Thyroid gland (tissue), 4 donors: Measurements from ENCODE around the gene STAT2.

Experiments
- CTCF ChIP-seq, 6 experiments: fragments of 200-600 bp in 3 of 6; fragments of 450-650 bp in 3 of 6; sonication (generic) in 3 of 6; IDR thresholded peaks; one replicate each; pipeline ENCODE4 v1.5.1; 2016 to 2019; ENCODE audit warnings: antibody characterized with exemption in 6 of 6, mild to moderate bottlenecking in 2 of 6, inconsistent platforms in 1 of 6, moderate library complexity in 1 of 6
- POLR2A ChIP-seq, 2 donors: fragments of 450-650 bp; IDR thresholded peaks; one replicate each; pipeline ENCODE4 v1.6.1; 2017; ENCODE audit warnings: antibody characterized with exemption in 2 of 2, mild to moderate bottlenecking in 2 of 2, moderate library complexity in 1 of 2

- TF ChIP-seq CTCF (IDR thresholded peaks at IDR 0.05), result no peak
- no peak for TF ChIP-seq POLR2A (IDR thresholded peaks at IDR 0.05)
These were observed 32.4 kb upstream of the STAT2 start for GRCh38 chr12:56392331-56392730.
